WI38 (cell line): ENCODE results near the gene AZIN2.
"Not testable (repeated sequence)": the region's sequence is repeated elsewhere in the genome, so short reads cannot be mapped to it uniquely, and the experiment has no call there.

Source experiments
- H3K4me3 ChIP-seq: 2 replicates; pipeline ENCODE4 v1.5.1; 2011; ENCODE audit warnings: low read depth, mild to moderate bottlenecking, control low read depth, low read length
- CTCF ChIP-seq: IDR thresholded peaks from 2 replicates; pipeline ENCODE4 v1.5.1; 2012; ENCODE audit warnings: low read depth, mild to moderate bottlenecking, control low read depth, low read length

AZIN2 gene

GRCh38 chr1:33041026-33041425, 39.9 kb upstream of the AZIN2 start:
- H3K4me3 ChIP-seq: no peak overlapping the region
- TF ChIP-seq CTCF: no peak

- H3K4me3 ChIP-seq: no peak overlapping the region
- TF ChIP-seq CTCF: no peak
Observed at GRCh38 chr1:33042831-33043230, 38.1 kb upstream of the AZIN2 start.

DNA sequence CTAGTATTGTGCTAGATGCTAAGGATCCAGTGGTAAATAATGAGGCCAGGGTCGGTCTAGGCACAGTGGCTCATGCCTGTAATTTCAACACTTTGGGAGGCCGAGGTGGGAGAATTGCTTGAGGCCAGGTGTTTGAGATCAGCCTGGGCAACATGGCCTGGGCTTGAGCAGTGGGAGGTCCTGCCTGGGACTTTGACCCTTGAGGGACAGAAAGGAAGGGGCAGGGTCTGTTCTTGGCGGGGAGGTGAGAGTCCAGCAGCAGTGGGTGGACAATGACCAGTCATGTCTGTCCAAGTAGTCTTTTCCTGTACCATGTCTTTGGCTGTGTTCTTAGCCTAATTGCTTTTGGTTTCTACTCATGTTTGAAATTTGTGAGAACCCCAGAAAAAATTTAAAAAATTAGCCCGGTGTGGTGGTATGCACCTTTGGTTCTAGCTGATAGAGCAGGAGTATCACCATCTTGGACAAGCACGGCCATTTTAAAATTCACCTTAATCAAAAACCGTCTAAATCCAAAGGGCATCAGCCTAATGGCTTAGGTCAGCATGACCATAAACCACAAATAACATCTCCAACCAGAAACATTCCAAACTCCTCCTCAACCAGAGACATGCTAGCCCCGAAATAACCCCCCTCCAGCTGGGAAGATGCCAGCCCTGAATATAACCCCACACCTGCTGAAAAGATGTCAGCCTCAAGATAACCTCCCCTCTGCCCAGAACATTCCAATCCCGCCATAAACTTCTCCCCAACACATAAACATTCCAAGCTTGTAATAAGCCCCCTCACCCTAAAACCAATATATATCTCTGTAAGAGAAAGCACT, 37.5 kb upstream of the AZIN2 start:
- no peak overlapping the region for H3K4me3 ChIP-seq
- no peak for TF ChIP-seq CTCF

DNA sequence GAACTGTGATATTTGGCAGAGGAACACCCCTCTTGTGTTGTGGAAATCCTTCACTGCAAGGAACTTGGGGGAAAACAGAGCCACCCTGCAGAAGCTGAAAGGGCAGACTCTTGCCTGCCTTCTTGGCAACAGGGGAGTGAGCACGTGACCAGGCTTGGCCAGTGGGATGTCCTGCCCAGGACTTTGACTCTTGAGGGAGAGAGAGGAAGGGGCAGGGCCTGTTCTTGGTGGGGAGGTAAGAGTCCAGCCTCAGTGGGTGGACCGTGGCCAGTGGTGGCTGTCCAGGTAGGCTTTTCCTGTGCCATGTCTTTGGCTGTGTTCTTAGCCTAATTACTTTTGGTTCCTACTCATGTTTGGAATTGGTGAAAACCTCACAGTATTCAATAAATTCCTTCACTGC, 35.7 kb upstream of the AZIN2 start:
- no peak for TF ChIP-seq CTCF
- no peak overlapping the region for H3K4me3 ChIP-seq

DNA sequence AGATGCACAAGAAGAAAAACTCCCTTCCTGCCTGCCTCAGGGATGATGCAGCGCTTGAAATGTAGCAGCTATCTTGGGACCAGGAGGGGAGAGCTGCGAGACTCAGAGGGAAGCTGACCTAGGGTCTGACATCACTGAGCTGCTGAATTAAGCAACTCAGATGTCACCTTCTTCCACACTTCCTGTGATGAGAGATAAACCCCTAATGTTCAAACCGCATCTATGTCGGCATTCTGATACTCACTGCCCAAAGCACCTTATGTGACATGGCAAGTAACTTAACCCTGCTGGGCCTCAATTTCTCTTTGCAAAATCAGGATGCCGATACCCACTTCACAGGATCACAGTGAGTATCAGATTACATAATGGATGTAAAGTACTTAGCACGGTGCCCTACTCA, 35.1 kb upstream of the AZIN2 start:
- no peak overlapping the region for H3K4me3 ChIP-seq
- TF ChIP-seq CTCF: no peak

- H3K4me3 ChIP-seq: not testable (repeated sequence)
Observed at GRCh38 chr1:33046234-33046633, 34.7 kb upstream of the AZIN2 start.

DNA sequence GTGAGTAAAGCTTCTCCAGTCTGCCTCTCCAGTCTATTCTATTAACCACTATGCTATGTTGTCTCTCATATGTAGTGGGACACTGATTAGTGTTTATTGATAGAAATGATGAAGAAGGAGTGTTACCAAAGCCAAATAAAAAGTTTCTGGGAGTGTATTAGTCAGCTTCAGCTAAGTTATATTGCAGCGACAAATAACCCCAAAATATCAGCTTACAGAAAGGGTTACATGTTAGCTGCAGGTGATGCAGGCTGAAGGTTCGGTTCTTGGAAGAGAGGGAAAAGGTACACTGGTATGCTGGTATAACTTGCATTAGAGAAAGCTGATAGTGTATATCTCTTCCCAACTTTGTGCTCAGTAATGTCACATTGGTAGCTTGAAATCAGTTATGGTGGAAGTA, 33.7 kb upstream of the AZIN2 start:
- no peak for TF ChIP-seq CTCF
- H3K4me3 ChIP-seq: no peak overlapping the region

DNA sequence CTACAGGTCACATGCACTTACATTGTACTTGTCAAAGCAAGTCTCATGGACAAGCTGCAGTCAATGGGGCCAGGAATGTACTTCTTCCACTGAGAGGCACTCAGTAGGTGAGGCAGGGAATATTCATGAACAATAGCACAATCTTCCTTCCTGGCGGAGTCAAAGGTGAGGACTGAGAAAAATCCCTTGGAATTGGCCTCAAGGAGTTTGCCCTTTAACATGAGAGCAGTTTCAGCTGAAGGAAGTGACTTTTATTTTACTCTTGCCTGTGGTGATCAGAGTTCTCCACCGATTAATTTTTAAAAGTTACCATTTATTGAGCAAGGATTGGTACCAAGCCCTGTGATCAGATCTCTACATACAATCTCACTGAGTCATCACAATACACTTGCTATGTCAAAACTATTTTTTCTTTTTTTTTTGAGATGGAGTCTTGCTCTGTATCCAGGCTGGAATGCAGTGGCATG, 33.1 kb upstream of the AZIN2 start:
- TF ChIP-seq CTCF: no peak
- no peak overlapping the region for H3K4me3 ChIP-seq
